Endothelial cell of umbilical vein (primary cell): ENCODE results near the gene TRAF1. TPM values are rescaled to one million over a fixed set of nuclear protein-coding genes. Genes with fewer than 3 reads are reported as not detected.

Source experiments
- BruUV-seq: library from RNA; stranded (reverse); fragments of 400-500 nt; replicated peaks from 2 replicates; lab custom pipeline; 2021; lab: Mats Ljungman, UMichigan
- CTCF ChIA-PET: fragments of 300-600, 350-600 bp; sonication (Branson Sonifier 250); formaldehyde crosslinking; loops from one replicate; lab custom pipeline; 2021; ENCODE audit warnings: antibody characterized with exemption, inconsistent platforms; lab: Charles Lee
- POLR2A ChIA-PET: fragments of 300-600, 350-600 bp; sonication (Branson Sonifier 250); formaldehyde crosslinking; loops from one replicate; lab custom pipeline; 2021; ENCODE audit warnings: antibody characterized with exemption, inconsistent platforms; lab: Charles Lee
- DNase-seq: peaks from one replicate; pipeline ENCODE4 v3.0.0-alpha.2; 2011; ENCODE audit warnings: low read depth, low spot score
- FAIRE-seq: peaks from 2 replicates; lab custom pipeline; 2011; peaks lifted over from hg19 to GRCh38; lab: Jason Lieb, UNC
- H2AFZ ChIP-seq: 2 replicates; pipeline ENCODE4 v1.6.0; 2012; ENCODE audit warnings: low read depth, low read length, control low read depth, inconsistent platforms
- H3K27ac ChIP-seq: 2 replicates; pipeline ENCODE4 v1.5.1; 2011; ENCODE audit warnings: low read depth, mild to moderate bottlenecking, control low read depth, low read length, moderate library complexity; ENCODE audit not compliant: insufficient read depth
- H3K27me3 ChIP-seq, 2 experiments: 2 replicates each; pipeline versions ENCODE4 v1.6.0 to v1.6.1; 2011; ENCODE audit warnings: low read length in 2 of 2, mixed read lengths in 1 of 2; ENCODE audit not compliant: control insufficient read depth in 2 of 2, insufficient read depth in 2 of 2
- H3K36me3 ChIP-seq, 2 experiments: 2 replicates in 1 of 2; 3 replicates in 1 of 2; pipeline ENCODE4 v1.5.1; 2011; ENCODE audit warnings: low read length in 2 of 2, mild to moderate bottlenecking in 1 of 2, moderate library complexity in 1 of 2; ENCODE audit not compliant: control insufficient read depth in 2 of 2, insufficient read depth in 2 of 2; ENCODE audit errors: extremely low read depth in 1 of 2
- H3K4me1 ChIP-seq: 3 replicates; pipeline ENCODE4 v1.5.1; 2011; ENCODE audit warnings: mild to moderate bottlenecking, low read length; ENCODE audit not compliant: control insufficient read depth, insufficient read depth; ENCODE audit errors: extremely low read depth
- H3K4me2 ChIP-seq: 2 replicates; pipeline ENCODE4 v1.6.1; 2011; ENCODE audit warnings: low read length, control low read depth, mixed read lengths; ENCODE audit not compliant: insufficient read depth
- H3K4me3 ChIP-seq, 3 experiments: fragments of 200-600 bp in 1 of 3; sonication (generic), shearing (Covaris generic) in 1 of 3; replicated peaks in 1 of 3; 2 replicates each; pipeline ENCODE4 v1.5.1; 2011 to 2016; ENCODE audit warnings: control low read depth in 3 of 3, low read length in 3 of 3, mild to moderate bottlenecking in 2 of 3, inconsistent platforms in 1 of 3, low read depth in 1 of 3, moderate library complexity in 1 of 3; ENCODE audit not compliant: insufficient read depth in 1 of 3
- H3K79me2 ChIP-seq: 2 replicates; pipeline ENCODE4 v1.6.0; 2012; ENCODE audit warnings: low read length, inconsistent platforms; ENCODE audit not compliant: control insufficient read depth, insufficient read depth
- H3K9ac ChIP-seq: replicated peaks from 2 replicates; pipeline ENCODE3; 2011; ENCODE audit warnings: low read length, control low read depth; ENCODE audit not compliant: insufficient read depth; ENCODE audit errors: extremely low read depth
- H3K9me1 ChIP-seq: replicated peaks from 3 replicates; pipeline ENCODE4 v1.6.0; 2011; ENCODE audit warnings: mild to moderate bottlenecking, low read length; ENCODE audit not compliant: control insufficient read depth, insufficient read depth; ENCODE audit errors: extremely low read depth
- H3K9me3 ChIP-seq: replicated peaks from 2 replicates; pipeline ENCODE4 v1.5.1; 2012; ENCODE audit warnings: low read length, inconsistent platforms; ENCODE audit not compliant: control insufficient read depth, insufficient read depth
- H4K20me1 ChIP-seq: replicated peaks from 2 replicates; pipeline ENCODE3; 2011; ENCODE audit warnings: mild to moderate bottlenecking, low read length; ENCODE audit not compliant: control insufficient read depth, insufficient read depth; ENCODE audit errors: extremely low read depth
- CTCF ChIP-seq, 2 donors: IDR thresholded peaks; 1 replicate in 1 of 2; 2 replicates in 1 of 2; pipeline ENCODE4 v1.5.1; 2011; ENCODE audit warnings: low read length in 2 of 2, mild to moderate bottlenecking in 2 of 2, moderate library complexity in 2 of 2, control low read depth in 1 of 2, inconsistent platforms in 1 of 2, low read depth in 1 of 2; ENCODE audit not compliant: insufficient read depth in 1 of 2; ENCODE audit errors: extremely low read depth in 1 of 2
- EZH2 ChIP-seq: IDR thresholded peaks from 2 replicates; pipeline ENCODE4 v1.6.1; 2012; ENCODE audit warnings: borderline replicate concordance, low read depth, mild to moderate bottlenecking, moderate library complexity, low read length, inconsistent platforms; ENCODE audit not compliant: severe bottlenecking
- FOS ChIP-seq: IDR thresholded peaks from 2 replicates; pipeline ENCODE4 v1.6.1; 2011; ENCODE audit warnings: mild to moderate bottlenecking, low read length, moderate library complexity, borderline replicate concordance; ENCODE audit not compliant: insufficient read depth
- GATA2 ChIP-seq: IDR thresholded peaks from 2 replicates; pipeline ENCODE4 v1.7.0; 2011; ENCODE audit warnings: low read depth, mild to moderate bottlenecking, moderate library complexity, mixed read lengths, low read length; ENCODE audit not compliant: insufficient read length, insufficient read depth
- JUN ChIP-seq: IDR thresholded peaks from 2 replicates; pipeline ENCODE4 v1.6.1; 2011; ENCODE audit warnings: borderline replicate concordance, low read depth; ENCODE audit not compliant: insufficient read length, insufficient read depth
- MAX ChIP-seq: IDR thresholded peaks from 2 replicates; pipeline ENCODE4 v1.6.1; 2011; ENCODE audit not compliant: insufficient read depth, insufficient read length
- MYC ChIP-seq: IDR thresholded peaks from one replicate; pipeline ENCODE4 v1.6.1; 2011; ENCODE audit warnings: mild to moderate bottlenecking, low read depth, low read length
- POLR2A ChIP-seq: IDR thresholded peaks from 2 replicates; pipeline ENCODE4 v1.6.1; 2012; ENCODE audit warnings: low read depth, mild to moderate bottlenecking, control low read depth, low read length
- POLR2AphosphoS5 ChIP-seq: IDR thresholded peaks from 2 replicates; pipeline ENCODE4 v1.6.1; 2012; ENCODE audit warnings: low read depth, mild to moderate bottlenecking, control low read depth, low read length, moderate library complexity; ENCODE audit not compliant: insufficient read depth
- dilution Hi-C: fragments of 300-500 bp; cut with MboI; formaldehyde crosslinking; loops from one replicate; pipeline ENCODE4 v1.15.0; 2019; ENCODE audit warnings: low sequenced_read_pairs; ENCODE audit not compliant: extremely low pct_ligation_motif_present
- intact Hi-C: fragments of 100-400 bp; cut with micrococcal nuclease; formaldehyde crosslinking; loops from one replicate; pipeline ENCODE4 v1.10.0; 2022
- polyA plus RNA-seq, 4 experiments: library from polyadenylated mRNA; depleted of rRNA in 3 of 4; stranded (reverse) in 3 of 4; unstranded in 1 of 4; fragments of >200 nt; gene quantifications; 2 replicates each; pipeline versions ENCODE4 v1.2.1 to v1.2.3, GENCODE V29; 2011 to 2012; ENCODE audit warnings: missing spikeins in 1 of 4
- total RNA-seq: library from RNA; stranded (reverse); gene quantifications from 2 replicates; pipeline ENCODE4 v1.2.3, GENCODE V29; 2021

The TRAF1 gene
- total and polyA plus RNA-seq, 2 donors (not counting 3 experiments of a cell fraction or from before 2014, with no cell fraction given) = 2.0 to 2.6 TPM

GRCh38 chr9:120860083-120860482 lies 66.5 kb downstream of the TRAF1 start:
- FAIRE-seq (no peak), DNase-seq (no peak)
- TF ChIP-seq GATA2 (no peak), JUN (no peak), FOS (no peak), EZH2 (no peak), POLR2A (no peak), POLR2AphosphoS5 (no peak), MAX (no peak)
- Histone ChIP-seq H3K36me3 (peaks cover 27 to 36% of the 10 kb centered on the region in 2 experiments), H3K4me3 (no peak overlapping the region), H2AFZ (no peak overlapping the region), H3K79me2 (no peaks in the 10 kb centered on the region), H3K27ac (no peak overlapping the region), H3K4me2 (no peak overlapping the region), H3K9me1 (no peaks in the 10 kb centered on the region), H3K27me3 (no peaks in the 10 kb centered on the region), H3K9ac (no peak overlapping the region), H4K20me1 (no peaks in the 10 kb centered on the region), H3K9me3 (no peaks in the 10 kb centered on the region), H3K4me1 (no peaks in the 10 kb centered on the region)
- ChIA-PET POLR2A (no interaction called here), CTCF (interaction anchor here (5.7 kb wide), 1 partner anchor 13 kb away, joined by 22 read pairs; no protein-coding TSS in a partner anchor)
- intact Hi-C loops (no loop called here), dilution Hi-C loops (no loop called here)
- no TSS peak for BruUV-seq

- intact Hi-C loops = no loop called here
- Histone ChIP-seq H3K36me3 (peaks cover 26 to 36% of the 10 kb centered on the region in 2 experiments), H3K27ac (no peak overlapping the region), H3K27me3 (no peaks in the 10 kb centered on the region), H3K4me3 (no peak overlapping the region), H4K20me1 (no peaks in the 10 kb centered on the region), H3K9me3 (no peaks in the 10 kb centered on the region), H3K9ac (no peak overlapping the region), H3K79me2 (no peaks in the 10 kb centered on the region), H2AFZ (no peak overlapping the region), H3K9me1 (no peaks in the 10 kb centered on the region), H3K4me1 (no peaks in the 10 kb centered on the region), H3K4me2 (no peak overlapping the region)
- FAIRE-seq (no peak), DNase-seq (no peak)
- ChIA-PET CTCF (interaction anchor here (5.7 kb wide), 1 partner anchor 12 kb away, joined by 22 read pairs; no protein-coding TSS in a partner anchor), POLR2A (no interaction called here)
- BruUV-seq = no TSS peak
- no peak for TF ChIP-seq MAX
- TF ChIP-seq JUN = no peak
- no peak for TF ChIP-seq CTCF (IDR thresholded peaks at IDR 0.05; ENCODE audit: extremely low read depth in 1 of 2, insufficient read depth in 1 of 2, low read depth in 1 of 2, low read length in 2 of 2)
- TF ChIP-seq EZH2 = no peak
- no peak for TF ChIP-seq GATA2
- no peak for TF ChIP-seq MYC
- TF ChIP-seq POLR2A = no peak
- TF ChIP-seq FOS = no peak
- TF ChIP-seq POLR2AphosphoS5 = no peak
- dilution Hi-C loops = no loop called here
These were observed 67.2 kb downstream of the TRAF1 start for GRCh38 chr9:120859361-120859760.
